ENCODE data around the gene DTNBP1. TPM values are rescaled to one million over a fixed set of nuclear protein-coding genes. Genes with fewer than 3 reads are reported as not detected.

Gene DTNBP1
- total RNA-seq, 1 experiment from 2014 or later, result 20.7 TPM

GRCh38 chr6:15675536-15676220 lies 12.8 kb upstream of the DTNBP1 start:
- no peak overlapping the region for H3K4me3 Mint-ChIP-seq (ENCODE audit: unreplicated experiment)
- H3K36me3 Mint-ChIP-seq (ENCODE audit: insufficient read depth, unreplicated experiment), result no peaks in the 10 kb centered on the region

GRCh38 chr6:15674690-15675386 lies 12.0 kb upstream of the DTNBP1 start:
- Histone ChIP-seq H3K4me1 (no peaks in the 10 kb centered on the region), H3K4me3 (ENCODE audit: low read depth, low read length) (no peak overlapping the region), H3K9me3 (no peaks in the 10 kb centered on the region), H3K27me3 (replicated peaks; ENCODE audit: control insufficient read depth, insufficient read depth, low read length) (no peaks in the 10 kb centered on the region), H3K36me3 (ENCODE audit: control insufficient read depth, insufficient read depth, low read length) (no peaks in the 10 kb centered on the region)
- Mint-ChIP-seq H3K4me3 (ENCODE audit: unreplicated experiment) (no peak overlapping the region), H3K27ac (ENCODE audit: unreplicated experiment) (no peak overlapping the region), H3K36me3 (ENCODE audit: insufficient read depth, unreplicated experiment) (no peaks in the 10 kb centered on the region), H3K9me3 (ENCODE audit: unreplicated experiment) (peaks cover 6% of the 10 kb centered on the region), H3K27me3 (ENCODE audit: insufficient read depth, unreplicated experiment) (peaks cover 8% of the 10 kb centered on the region), H3K4me1 (ENCODE audit: low read depth, unreplicated experiment) (no peaks in the 10 kb centered on the region)
- ChIA-PET CTCF (no interaction called here), POLR2A (no interaction called here)
- TF ChIP-seq CTCF (IDR thresholded peaks at IDR 0.05; ENCODE audit: insufficient read depth in 1 of 2, low read depth in 1 of 2, low read length in 1 of 2, severe bottlenecking in 1 of 2, unreplicated experiment in 1 of 2), result no peak
- no peak for DNase-seq
- intact Hi-C loops (cut with micrococcal nuclease; ENCODE audit: unreplicated experiment), result no loop called here
- no TSS peak for BruUV-seq (replicated peaks)

More at GRCh38 chr6:15675536-15676220, 12.8 kb upstream of the DTNBP1 start:
- Histone ChIP-seq H3K36me3 (ENCODE audit: control insufficient read depth, insufficient read depth, low read length) (no peaks in the 10 kb centered on the region), H3K9me3 (no peaks in the 10 kb centered on the region), H3K4me1 (no peaks in the 10 kb centered on the region), H3K27me3 (replicated peaks; ENCODE audit: control insufficient read depth, insufficient read depth, low read length) (no peaks in the 10 kb centered on the region), H3K4me3 (ENCODE audit: low read depth, low read length) (no peak overlapping the region)
- ChIA-PET CTCF (no interaction called here), POLR2A (no interaction called here)
- no peaks in the 10 kb centered on the region for H3K4me1 Mint-ChIP-seq (ENCODE audit: low read depth, unreplicated experiment)
- no peak overlapping the region for H3K27ac Mint-ChIP-seq (ENCODE audit: unreplicated experiment)
- H3K9me3 Mint-ChIP-seq (ENCODE audit: unreplicated experiment), result peaks cover 6% of the 10 kb centered on the region
- no peak for DNase-seq
- no peak for TF ChIP-seq CTCF (IDR thresholded peaks at IDR 0.05; ENCODE audit: insufficient read depth in 1 of 2, low read depth in 1 of 2, low read length in 1 of 2, severe bottlenecking in 1 of 2, unreplicated experiment in 1 of 2)
- intact Hi-C loops (cut with micrococcal nuclease; ENCODE audit: unreplicated experiment), result no loop called here
- peaks cover 3% of the 10 kb centered on the region for H3K27me3 Mint-ChIP-seq (ENCODE audit: insufficient read depth, unreplicated experiment)
- no TSS peak for BruUV-seq (replicated peaks)

- intact Hi-C loops (cut with micrococcal nuclease; ENCODE audit: unreplicated experiment), result no loop called here
- BruUV-seq (replicated peaks), result no TSS peak
- H3K36me3 Mint-ChIP-seq (ENCODE audit: insufficient read depth, unreplicated experiment), result no peaks in the 10 kb centered on the region
- no peak overlapping the region for H3K4me3 ChIP-seq (ENCODE audit: low read depth, low read length)
- TF ChIP-seq CTCF (IDR thresholded peaks at IDR 0.05; ENCODE audit: insufficient read depth in 1 of 2, low read depth in 1 of 2, low read length in 1 of 2, severe bottlenecking in 1 of 2, unreplicated experiment in 1 of 2), result no peak
- H3K27ac Mint-ChIP-seq (ENCODE audit: unreplicated experiment), result no peak overlapping the region
- no peak for DNase-seq
- peaks cover 6% of the 10 kb centered on the region for H3K9me3 Mint-ChIP-seq (ENCODE audit: unreplicated experiment)
- no peaks in the 10 kb centered on the region for H3K36me3 ChIP-seq (ENCODE audit: control insufficient read depth, insufficient read depth, low read length)
- H3K4me3 Mint-ChIP-seq (ENCODE audit: unreplicated experiment), result no peak overlapping the region
- H3K4me1 ChIP-seq, result no peaks in the 10 kb centered on the region
- no peaks in the 10 kb centered on the region for H3K4me1 Mint-ChIP-seq (ENCODE audit: low read depth, unreplicated experiment)
- ChIA-PET CTCF (no interaction called here), POLR2A (no interaction called here)
- no peaks in the 10 kb centered on the region for H3K9me3 ChIP-seq
- no peaks in the 10 kb centered on the region for H3K27me3 ChIP-seq (replicated peaks; ENCODE audit: control insufficient read depth, insufficient read depth, low read length)
- H3K27me3 Mint-ChIP-seq (ENCODE audit: insufficient read depth, unreplicated experiment), result peaks cover 12% of the 10 kb centered on the region
Observed at GRCh38 chr6:15673666-15674065, 10.8 kb upstream of the DTNBP1 start.

Measured in Caco-2 (cell line).